Lung (tissue), 12 donors: ENCODE measurements around the gene LMOD1. TPM values are rescaled to one million over a fixed set of nuclear protein-coding genes. Genes with fewer than 3 reads are reported as not detected.
"Not testable (repeated sequence)": the region's sequence is repeated elsewhere in the genome, so short reads cannot be mapped to it uniquely, and the experiment has no call there.

Experiments used
- ATAC-seq: fragments of 200-7000 bp; cut with Tn5 transposase; one replicate; pipeline ENCODE4 v1.9.1; 2020; ENCODE audit warnings: moderate number of reproducible peaks; ENCODE audit not compliant: insufficient read depth, low FRiP score
- DNase-seq, 3 donors: peaks; one replicate each; pipeline ENCODE4 v3.0.0-alpha.2; 2013 to 2017
- H3K27ac ChIP-seq, 2 donors: one replicate each; pipeline ENCODE4 v1.5.1; 2013; ENCODE audit warnings: mild to moderate bottlenecking in 2 of 2, moderate library complexity in 2 of 2, control low read depth in 1 of 2, inconsistent platforms in 1 of 2, low read depth in 1 of 2, low read length in 1 of 2
- H3K27me3 ChIP-seq, 3 donors: one replicate each; pipeline ENCODE4 v1.5.1; 2013; ENCODE audit warnings: low read length in 2 of 3; ENCODE audit not compliant: control insufficient read depth in 3 of 3, insufficient read depth in 3 of 3
- H3K36me3 ChIP-seq, 4 donors: one replicate each; pipeline ENCODE4 v1.5.1; 2013; ENCODE audit warnings: low read length in 4 of 4, mild to moderate bottlenecking in 1 of 4, moderate library complexity in 1 of 4; ENCODE audit not compliant: control insufficient read depth in 4 of 4, insufficient read depth in 4 of 4
- H3K4me1 ChIP-seq, 5 donors: one replicate each; pipeline ENCODE4 v1.5.1; 2013; ENCODE audit warnings: low read length in 5 of 5, mild to moderate bottlenecking in 2 of 5, moderate library complexity in 1 of 5; ENCODE audit not compliant: control insufficient read depth in 5 of 5, insufficient read depth in 5 of 5
- H3K4me3 ChIP-seq: one replicate; pipeline ENCODE4 v1.5.1; 2013; ENCODE audit warnings: mild to moderate bottlenecking, control low read depth, moderate library complexity
- H3K9ac ChIP-seq, 2 donors: one replicate each; pipeline ENCODE4 v1.5.1; 2013; ENCODE audit warnings: low read length in 2 of 2, control low read depth in 1 of 2; ENCODE audit not compliant: insufficient read depth in 1 of 2
- H3K9me3 ChIP-seq, 4 donors: one replicate each; pipeline ENCODE4 v1.5.1; 2013; ENCODE audit warnings: low read length in 3 of 4, mild to moderate bottlenecking in 1 of 4, moderate library complexity in 1 of 4; ENCODE audit not compliant: control insufficient read depth in 4 of 4, insufficient read depth in 3 of 4
- WGBS, 2 donors: extraction: QIAGEN DNeasy Blood & Tissue Kit; methylation state at CpG; one replicate each; pipeline ENCODE4 v1.1.7; 2013; 5-methylcytosine and 5-hydroxymethylcytosine counted together
- polyA plus RNA-seq, 2 donors: library from polyadenylated mRNA; stranded (reverse); fragments of 200-250 nt; gene quantifications; one replicate each; pipeline ENCODE4 v1.2.1, GENCODE V29; 2013
- total RNA-seq, 2 donors: library from RNA; depleted of rRNA in 1 of 2; stranded (reverse); fragments of >200 nt in 1 of 2; gene quantifications; one replicate each; pipeline ENCODE4 v1.2.1, GENCODE V29; 2014 to 2021
- TF ChIP-seq, protein P1 (sequence below): IDR thresholded peaks from 2 replicates; pipeline ENCODE4 v1.5.1; 2012; ENCODE audit warnings: mild to moderate bottlenecking; ENCODE audit errors: control extremely low read depth, extremely low read depth
- donor health status: control.
- donor health status: control.
- donor health status: Bipolar disorder and iron deficiency.
- donor health status: healthy.
- donor health status: DM: yes; HTN: yes; CAD: no.

LMOD1 gene
- total and polyA plus RNA-seq, 4 donors: 9.6 to 25.1 (median 18.2) TPM

DNA sequence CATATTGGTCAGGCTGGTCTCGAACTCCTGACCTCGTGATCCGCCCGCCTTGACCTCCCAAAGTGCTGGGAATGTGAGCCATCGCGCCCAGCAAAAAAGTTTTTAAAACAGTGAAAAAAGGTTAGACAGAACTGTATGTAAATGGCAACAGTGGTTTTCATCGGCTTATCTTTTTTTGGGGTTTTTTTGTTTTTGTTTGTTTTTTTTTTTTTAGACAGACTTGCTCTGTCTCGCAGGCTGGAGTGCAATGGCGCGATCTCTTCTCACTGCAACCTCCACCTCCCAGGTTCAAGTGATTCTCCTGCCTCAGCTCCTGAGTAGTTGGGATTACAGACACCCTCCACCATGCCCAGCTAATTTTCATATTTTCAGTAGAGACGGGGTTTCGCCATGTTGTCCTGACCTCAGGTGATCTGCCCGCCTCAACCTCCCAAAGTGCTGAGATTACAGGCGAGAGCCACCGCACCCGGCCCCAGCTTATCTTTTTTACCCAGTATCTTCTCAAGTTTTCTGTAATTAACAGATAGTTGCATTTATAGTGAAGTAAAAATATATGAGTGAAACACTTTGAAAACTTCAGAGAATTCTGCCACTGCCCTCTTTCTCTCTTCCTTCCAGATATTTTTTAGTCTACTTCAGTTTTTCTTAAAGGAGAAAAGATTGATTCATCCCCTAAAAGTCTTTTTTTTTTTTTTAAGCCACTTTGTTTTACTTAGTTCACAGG is 22.0 kb upstream of the LMOD1 start:
- DNase-seq (no peak), ATAC-seq (no peak)
- Histone ChIP-seq H3K4me3 (no peak overlapping the region), H3K27ac (no peak overlapping the region), H3K9me3 (no peaks in the 10 kb centered on the region), H3K27me3 (no peaks in the 10 kb centered on the region), H3K4me1 (no peaks in the 10 kb centered on the region), H3K36me3 (peaks cover 14 to 43% (median 32%) of the 10 kb centered on the region in 4 donors), H3K9ac (no peak overlapping the region)
- TF ChIP-seq, protein P1, sequence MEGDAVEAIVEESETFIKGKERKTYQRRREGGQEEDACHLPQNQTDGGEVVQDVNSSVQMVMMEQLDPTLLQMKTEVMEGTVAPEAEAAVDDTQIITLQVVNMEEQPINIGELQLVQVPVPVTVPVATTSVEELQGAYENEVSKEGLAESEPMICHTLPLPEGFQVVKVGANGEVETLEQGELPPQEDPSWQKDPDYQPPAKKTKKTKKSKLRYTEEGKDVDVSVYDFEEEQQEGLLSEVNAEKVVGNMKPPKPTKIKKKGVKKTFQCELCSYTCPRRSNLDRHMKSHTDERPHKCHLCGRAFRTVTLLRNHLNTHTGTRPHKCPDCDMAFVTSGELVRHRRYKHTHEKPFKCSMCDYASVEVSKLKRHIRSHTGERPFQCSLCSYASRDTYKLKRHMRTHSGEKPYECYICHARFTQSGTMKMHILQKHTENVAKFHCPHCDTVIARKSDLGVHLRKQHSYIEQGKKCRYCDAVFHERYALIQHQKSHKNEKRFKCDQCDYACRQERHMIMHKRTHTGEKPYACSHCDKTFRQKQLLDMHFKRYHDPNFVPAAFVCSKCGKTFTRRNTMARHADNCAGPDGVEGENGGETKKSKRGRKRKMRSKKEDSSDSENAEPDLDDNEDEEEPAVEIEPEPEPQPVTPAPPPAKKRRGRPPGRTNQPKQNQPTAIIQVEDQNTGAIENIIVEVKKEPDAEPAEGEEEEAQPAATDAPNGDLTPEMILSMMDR: no peak
- WGBS, 2 donors: 92 to 93% methylated on average over 16 of the region's 16 CpGs

DNA sequence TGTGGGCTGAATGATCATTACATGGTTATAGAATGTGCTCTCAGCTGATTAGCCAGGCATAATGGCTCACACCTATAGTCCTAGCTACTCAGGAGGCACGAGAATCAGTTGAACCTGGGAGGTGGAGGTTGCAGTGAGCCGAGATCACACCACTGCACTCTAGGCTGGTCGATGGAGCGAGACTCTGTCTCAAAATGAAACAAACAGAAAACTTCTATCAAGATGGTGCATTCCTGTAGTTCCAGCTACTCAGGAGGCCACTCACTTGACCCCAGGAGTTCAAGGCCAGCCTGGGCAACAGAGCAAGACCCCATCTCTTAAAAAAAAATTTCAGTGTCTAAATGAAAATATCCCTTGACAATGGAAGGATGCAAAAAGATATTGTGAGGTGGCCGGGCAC is 19.8 kb upstream of the LMOD1 start:
- H3K27ac ChIP-seq: no peak overlapping the region
- H3K36me3 ChIP-seq: peaks cover 17 to 54% (median 41%) of the 10 kb centered on the region in 4 donors
- TF ChIP-seq, protein P1: no peak
- 97% methylated on average over 5 of the region's 5 CpGs for WGBS, 2 donors
- no peaks in the 10 kb centered on the region for H3K9me3 ChIP-seq
- DNase-seq (no peak), ATAC-seq (no peak)
- no peaks in the 10 kb centered on the region for H3K27me3 ChIP-seq
- no peak overlapping the region for H3K9ac ChIP-seq
- no peak overlapping the region for H3K4me3 ChIP-seq
- H3K4me1 ChIP-seq: no peaks in the 10 kb centered on the region

DNA sequence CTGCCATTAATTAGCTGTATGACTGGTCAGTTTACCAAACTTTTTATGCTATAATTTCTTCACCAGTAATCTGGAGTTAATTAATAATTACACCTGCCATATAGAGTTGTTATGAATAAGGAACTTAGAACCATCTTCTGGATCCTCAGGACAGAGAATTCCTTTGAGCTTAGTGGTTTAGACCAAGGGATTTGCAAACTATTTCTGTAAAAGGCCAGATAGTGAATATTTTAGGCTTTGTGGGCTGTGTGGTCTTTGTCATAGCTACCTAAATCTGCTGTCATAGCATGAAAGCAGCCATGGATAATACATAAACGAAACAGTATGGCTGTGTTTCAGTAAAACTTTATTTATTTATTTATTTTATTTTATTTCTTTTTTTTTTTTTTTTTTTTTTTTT is 17.9 kb upstream of the LMOD1 start:
- Histone ChIP-seq H3K27ac (no peak overlapping the region), H3K4me3 (no peak overlapping the region), H3K27me3 (no peaks in the 10 kb centered on the region), H3K9me3 (no peaks in the 10 kb centered on the region), H3K36me3 (peaks cover 10 to 48% (median 35%) of the 10 kb centered on the region in 4 donors), H3K4me1 (no peaks in the 10 kb centered on the region), H3K9ac (no peak overlapping the region)
- WGBS, 2 donors: 93 to 100% methylated on average over 1 of the region's 1 CpG
- no peak for DNase-seq
- TF ChIP-seq, protein P1: no peak
- ATAC-seq: no peak

DNA sequence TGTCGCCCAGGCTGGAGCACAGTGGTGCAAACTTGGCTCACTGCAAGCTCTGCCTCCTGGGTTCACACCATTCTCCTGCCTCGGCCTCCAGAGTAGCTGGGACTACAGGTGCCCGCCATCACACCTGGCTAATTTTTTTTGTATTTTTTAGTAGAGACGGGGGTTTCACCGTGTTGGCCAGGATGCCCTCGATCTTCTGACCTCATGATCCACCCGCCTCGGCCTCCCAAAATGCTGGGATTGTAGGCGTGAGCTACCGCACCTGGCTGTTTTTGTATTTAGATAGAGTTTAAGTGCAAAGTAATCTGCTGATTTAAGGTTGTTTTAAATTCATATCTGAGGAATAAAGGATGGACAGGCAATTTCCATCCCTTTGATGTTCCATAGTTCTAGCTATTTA is 16.0 kb upstream of the LMOD1 start:
- WGBS, 2 donors: 94 to 96% methylated on average over 10 of the region's 10 CpGs
- H3K9me3 ChIP-seq, H3K4me3 ChIP-seq, ATAC-seq, H3K27ac ChIP-seq, H3K4me1 ChIP-seq, DNase-seq, H3K9ac ChIP-seq, H3K27me3 ChIP-seq: not testable (repeated sequence)
- H3K36me3 ChIP-seq: peaks cover 17 to 47% (median 38%) of the 10 kb centered on the region in 4 donors
